ENCODE measurements around the gene TTC6.
A peak's percentile ranks its signal among the peaks of the same experiment; 100 is the strongest.

The TTC6 gene

DNA sequence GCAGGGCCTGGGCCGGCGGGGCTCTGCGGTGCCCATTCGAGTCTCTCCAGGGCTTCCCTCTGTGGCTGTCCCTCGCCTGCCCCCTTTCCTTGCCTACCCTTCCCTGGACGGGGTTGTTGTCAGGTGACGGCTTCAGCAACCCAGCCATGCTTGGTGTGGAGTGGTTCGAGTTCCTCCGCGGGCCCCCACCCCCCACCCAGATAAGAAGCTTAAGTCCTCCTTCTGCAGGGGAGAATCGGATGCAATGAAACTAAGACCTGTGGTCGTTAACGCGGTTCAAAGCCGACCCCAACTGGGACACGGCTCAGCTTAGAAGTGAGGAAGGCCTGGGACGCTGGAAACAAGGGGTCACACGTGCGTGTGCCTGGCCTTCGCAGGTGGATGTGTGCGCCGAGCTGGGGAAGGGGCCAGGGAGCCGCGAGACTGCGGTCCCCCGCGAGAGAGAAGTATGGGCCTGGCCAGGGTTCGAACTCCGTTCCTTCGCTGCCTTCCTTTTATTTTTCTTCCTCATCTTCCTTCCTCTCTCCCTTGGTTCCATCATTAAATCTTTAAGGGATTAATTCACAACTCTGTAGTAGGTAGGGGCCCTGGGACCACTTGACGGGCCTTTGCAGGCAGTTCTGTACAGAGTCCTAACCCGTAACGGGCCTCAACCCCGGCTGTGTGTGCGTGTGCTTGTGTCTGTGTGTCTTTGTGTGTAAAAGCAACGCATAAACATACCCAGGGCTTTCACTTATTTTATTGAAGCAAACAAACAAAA, 3.5 kb downstream of the TTC6 start:
- no peak for DNase-seq

- no peak for DNase-seq
These were observed 4.3 kb downstream of the TTC6 start for GRCh38 chr14:37599507-37600368.

DNA sequence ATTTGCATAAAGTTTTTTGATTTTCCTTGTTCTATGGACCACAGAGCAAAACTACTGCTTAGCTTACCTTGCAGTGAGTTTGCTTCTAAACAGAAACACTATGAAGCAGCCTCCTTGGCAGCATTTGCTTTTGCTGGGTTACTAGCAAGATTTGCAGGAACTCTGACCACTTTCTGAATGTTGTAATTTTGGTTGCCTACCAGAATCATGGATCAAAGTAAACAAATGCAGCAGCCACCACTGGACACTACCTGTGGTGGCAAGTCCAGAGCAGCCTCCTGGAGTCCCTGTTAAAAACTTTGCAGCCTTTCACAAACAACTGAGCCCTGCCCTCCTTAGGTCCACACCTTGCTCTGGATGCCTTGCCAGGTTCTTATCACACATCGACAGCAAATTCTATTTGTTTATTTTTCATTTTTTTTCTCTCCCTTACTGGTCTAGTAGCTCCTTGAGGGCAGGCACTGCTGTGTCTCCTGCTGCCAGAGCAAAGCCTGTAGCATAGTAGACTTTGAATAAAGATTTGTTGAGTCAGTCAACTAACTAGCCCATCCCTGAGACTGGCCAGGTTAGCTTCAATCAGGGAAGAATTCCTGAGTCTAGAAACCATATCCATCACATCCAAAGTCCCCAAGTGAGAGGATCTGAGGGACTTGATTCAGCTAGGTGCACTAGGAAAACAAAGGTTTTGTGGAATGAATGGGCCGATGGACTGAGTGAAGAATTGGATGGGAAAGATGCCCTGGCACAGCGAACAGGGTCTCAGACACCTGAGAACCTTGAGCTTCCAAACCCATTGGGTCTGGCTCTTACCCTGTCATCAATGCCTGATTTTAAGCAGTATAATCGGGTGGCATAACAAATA, 5.7 kb downstream of the TTC6 start:
- no peak for DNase-seq

DNA sequence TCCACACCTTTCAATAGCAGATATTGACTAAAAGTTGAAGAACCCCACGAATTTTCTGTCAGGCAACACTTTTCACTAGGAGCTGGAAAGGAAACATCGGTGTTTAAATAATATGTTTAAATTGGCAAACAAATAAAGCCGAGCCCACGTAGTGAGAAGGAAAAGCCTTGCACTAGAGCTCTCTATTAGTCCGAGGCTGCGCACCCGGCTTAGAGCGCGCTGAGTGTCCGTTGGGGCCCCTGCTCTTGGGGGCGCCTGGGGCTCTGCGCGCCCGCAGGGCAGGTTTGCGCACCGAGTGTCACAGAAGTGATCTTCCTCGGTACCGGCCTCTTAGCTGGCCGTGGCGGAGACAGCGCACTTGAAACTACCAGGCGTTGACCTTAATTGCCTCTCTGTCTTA, 6.4 kb downstream of the TTC6 start:
- DNase-seq: no peak

GRCh38 chr14:37602605-37603453, 7.4 kb downstream of the TTC6 start:
- DNase-seq: no peak

DNA sequence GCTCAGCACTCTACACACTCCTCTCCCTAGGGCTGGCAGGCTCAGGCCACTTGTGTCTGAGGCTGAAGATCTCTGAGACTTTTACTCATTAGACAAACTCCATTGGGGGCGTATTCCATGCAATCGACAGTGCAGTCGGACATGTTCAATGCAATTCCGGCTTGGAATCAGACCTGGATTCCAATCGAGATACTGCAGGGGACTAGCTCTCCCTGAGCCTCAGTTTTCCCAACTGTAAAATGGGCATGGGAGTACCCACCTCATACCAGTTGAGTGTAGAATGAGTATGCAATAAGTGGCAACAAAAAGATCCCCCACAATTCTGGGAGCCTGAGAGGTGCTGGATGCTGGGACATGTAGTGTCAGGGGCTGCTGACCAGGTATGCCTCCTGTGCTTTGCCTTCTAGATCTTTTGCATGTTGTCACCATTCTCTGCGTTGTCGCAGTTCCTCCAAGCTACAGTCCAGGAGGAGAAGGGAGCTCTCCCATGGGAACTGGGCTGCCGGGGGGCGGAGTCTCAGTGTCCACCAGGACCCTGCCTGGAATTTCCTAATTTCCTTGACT, 8.3 kb downstream of the TTC6 start:
- no peak for DNase-seq

- no peak for DNase-seq
These were observed 11.2 kb downstream of the TTC6 start for GRCh38 chr14:37606678-37607077.

- no peak for DNase-seq
These were observed 13.2 kb downstream of the TTC6 start for GRCh38 chr14:37608649-37609048.

- no peak for DNase-seq
These were observed 15.6 kb downstream of the TTC6 start for GRCh38 chr14:37610945-37611523.

- DNase-seq: no peak
These were observed 20.3 kb downstream of the TTC6 start for GRCh38 chr14:37615582-37616289.

DNA sequence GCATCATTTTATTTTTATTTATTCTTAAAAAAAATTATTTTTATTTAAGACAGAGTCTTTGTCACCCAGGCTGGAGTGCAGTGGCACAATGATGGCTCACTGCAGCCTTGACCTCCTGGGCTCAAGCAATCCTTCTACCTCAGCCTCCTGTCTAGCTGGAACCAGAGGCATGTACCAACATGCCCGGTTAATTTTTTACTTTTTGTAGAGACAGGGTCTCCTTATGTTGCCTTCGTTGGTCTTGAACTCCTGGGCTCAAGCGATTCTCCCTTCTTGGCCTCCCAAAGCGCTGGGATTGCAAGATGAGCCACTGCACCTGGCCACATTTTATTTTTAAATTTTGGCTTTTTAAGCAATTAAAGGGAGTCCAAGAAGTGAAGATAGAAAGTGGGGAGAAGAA, 21.4 kb downstream of the TTC6 start:
- no peak for DNase-seq

DNA sequence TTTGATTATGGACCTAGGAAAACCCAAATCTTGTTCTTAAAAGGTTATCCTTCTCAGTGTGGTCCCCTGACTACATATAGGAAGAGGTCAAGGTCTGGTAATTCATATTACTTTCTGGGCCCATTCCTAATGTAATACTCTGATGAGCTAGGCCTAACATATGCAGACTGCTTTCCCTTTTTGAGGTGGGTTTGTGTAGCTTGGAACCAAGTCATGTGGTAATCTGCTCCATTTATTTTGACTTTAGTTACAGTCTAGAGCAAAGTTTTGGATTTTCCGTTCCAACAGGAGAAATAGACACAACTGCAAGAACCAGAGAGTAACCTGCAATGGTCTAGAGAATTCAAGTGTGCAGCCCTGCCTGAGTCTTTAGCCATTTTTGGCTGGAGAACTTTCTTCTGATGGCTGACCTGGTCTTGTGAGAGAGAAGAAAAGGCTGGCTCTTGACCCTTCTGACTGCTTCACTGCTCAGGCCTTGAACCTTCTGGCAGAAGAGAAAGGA, 22.5 kb downstream of the TTC6 start:
- no peak for DNase-seq

DNA sequence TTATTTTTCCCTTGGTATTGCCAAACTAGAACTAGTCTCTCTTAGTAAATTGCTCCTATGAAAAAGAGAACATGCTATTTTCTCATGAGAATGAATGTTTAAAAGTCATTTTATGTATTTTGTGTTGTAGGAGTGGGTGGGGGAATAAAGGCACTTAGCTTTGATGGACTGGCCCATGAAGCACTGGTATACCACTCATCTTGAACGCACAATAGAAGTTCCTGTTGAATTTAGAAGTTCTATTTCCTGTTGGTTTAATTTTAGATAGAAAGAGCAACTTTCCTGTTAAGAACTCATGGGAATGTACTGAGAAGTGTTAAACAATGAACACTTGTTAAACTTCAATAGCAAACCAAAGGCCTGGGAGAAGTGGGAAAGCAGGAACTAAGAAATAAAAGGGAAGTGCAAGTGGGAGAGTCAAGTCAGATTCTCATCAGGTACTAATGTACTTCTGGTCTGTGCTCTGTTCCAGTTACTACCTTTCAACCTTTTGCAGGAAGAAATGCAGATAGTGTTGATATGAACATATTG, 23.1 kb downstream of the TTC6 start:
- DNase-seq: no peak

- no peak for DNase-seq
These were observed 25.4 kb downstream of the TTC6 start for GRCh38 chr14:37620856-37621255.

GRCh38 chr14:37622231-37622923, 26.9 kb downstream of the TTC6 start:
- DNase-seq: peak; percentile 59

GRCh38 chr14:37623426-37623951, 28.1 kb downstream of the TTC6 start:
- DNase-seq: peak; percentile 88

DNA sequence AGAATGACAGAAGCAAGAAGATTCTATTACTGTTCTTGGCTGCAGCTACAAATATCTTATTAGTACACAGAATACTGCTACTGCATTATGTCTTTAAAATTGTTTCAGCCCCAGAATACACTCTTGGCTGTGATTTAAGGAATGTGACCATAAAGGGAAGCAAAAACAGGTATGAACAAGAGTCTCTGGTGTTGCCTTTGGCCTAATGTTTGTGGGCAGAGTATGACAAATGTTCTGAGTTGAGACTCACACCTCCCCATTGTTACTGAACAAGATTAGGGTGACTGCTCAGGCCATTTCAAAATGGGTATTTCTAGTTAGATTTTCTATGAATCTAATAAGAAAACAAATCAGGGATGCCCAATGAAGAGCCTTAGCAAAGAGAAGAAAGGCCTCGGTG, 28.5 kb downstream of the TTC6 start:
- no peak for DNase-seq

DNA sequence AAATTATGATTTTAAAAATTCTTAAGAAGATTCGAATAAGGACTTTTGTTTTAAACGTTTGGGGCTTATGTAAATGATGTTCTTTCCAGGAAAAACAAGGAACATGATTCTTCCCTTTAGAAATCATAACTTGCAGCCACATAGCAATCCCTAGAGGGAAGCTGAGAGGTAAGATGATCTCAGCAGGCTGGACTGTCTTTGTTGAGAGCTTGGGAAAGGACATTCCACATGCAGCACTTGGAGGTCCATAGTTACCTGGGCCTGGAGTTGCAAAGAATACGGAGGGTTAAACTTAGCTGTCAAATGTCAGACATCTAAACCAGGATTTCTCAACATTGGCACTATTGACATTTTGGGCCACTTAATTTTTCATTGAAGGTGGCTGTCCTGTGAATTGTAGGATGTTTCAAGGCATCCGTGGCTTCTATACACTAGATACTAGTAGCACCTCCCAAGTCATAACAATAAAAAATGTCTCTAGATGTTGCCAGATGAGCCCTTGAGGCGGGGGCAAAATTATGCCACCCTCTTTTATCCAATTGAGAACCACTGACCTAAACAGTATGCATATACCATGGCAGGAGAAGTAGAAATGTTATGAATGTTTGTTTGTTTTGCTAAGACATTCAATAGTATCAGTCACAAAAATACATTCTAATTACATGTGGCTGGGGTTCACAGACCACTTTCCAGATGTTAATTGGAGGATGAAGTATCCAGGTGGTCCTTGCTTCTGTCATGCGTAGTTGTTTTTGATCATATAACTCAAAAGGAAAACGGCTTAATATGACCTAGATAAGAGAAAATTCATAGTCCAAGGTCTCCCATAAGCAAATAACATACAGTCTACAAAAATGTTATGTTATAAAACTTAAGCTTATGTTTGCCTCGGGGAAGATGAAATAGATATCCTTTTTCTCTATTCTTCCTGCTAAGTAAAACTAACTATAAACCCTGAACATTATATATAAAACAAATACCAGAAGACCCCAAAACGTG, 30.5 kb downstream of the TTC6 start:
- DNase-seq: no peak
